ENCODE results near the gene MUC5AC. TPM values are rescaled to one million over a fixed set of nuclear protein-coding genes. Genes with fewer than 3 reads are reported as not detected.

MUC5AC gene
- total RNA-seq, 3 donors from 2014 or later = 0.03 to 0.63 TPM; not detected in 1

GRCh38 chr11:1227551-1228100 lies 69.9 kb downstream of the MUC5AC start:
- Histone ChIP-seq H3K4me1 (ENCODE audit: low read depth) (peaks cover 21% of the 10 kb centered on the region), H3K4me3 (no peak overlapping the region), H3K36me3 (ENCODE audit: low read depth) (no peaks in the 10 kb centered on the region), H3K9me3 (no peaks in the 10 kb centered on the region)
- intact Hi-C loops (cut with DNase I, micrococcal nuclease) = no loop called here
- DNase-seq (peak in 2 of 3 donors; percentile 1 to 22), ATAC-seq (no peak)
- TF ChIP-seq, protein P1, sequence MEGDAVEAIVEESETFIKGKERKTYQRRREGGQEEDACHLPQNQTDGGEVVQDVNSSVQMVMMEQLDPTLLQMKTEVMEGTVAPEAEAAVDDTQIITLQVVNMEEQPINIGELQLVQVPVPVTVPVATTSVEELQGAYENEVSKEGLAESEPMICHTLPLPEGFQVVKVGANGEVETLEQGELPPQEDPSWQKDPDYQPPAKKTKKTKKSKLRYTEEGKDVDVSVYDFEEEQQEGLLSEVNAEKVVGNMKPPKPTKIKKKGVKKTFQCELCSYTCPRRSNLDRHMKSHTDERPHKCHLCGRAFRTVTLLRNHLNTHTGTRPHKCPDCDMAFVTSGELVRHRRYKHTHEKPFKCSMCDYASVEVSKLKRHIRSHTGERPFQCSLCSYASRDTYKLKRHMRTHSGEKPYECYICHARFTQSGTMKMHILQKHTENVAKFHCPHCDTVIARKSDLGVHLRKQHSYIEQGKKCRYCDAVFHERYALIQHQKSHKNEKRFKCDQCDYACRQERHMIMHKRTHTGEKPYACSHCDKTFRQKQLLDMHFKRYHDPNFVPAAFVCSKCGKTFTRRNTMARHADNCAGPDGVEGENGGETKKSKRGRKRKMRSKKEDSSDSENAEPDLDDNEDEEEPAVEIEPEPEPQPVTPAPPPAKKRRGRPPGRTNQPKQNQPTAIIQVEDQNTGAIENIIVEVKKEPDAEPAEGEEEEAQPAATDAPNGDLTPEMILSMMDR (IDR thresholded peaks at IDR 0.05) = no peak

- Histone ChIP-seq H3K9me3 (no peaks in the 10 kb centered on the region), H3K4me3 (no peak overlapping the region), H3K4me1 (ENCODE audit: low read depth) (peaks cover 21% of the 10 kb centered on the region), H3K36me3 (ENCODE audit: low read depth) (no peaks in the 10 kb centered on the region)
- no peak for ATAC-seq
- intact Hi-C loops (cut with DNase I, micrococcal nuclease) = no loop called here
- TF ChIP-seq, protein P1 (IDR thresholded peaks at IDR 0.05) = no peak
- DNase-seq = peak; percentile 7 to 55 (median 44)
Measured at GRCh38 chr11:1228101-1228821, 70.5 kb downstream of the MUC5AC start.

GRCh38 chr11:1228921-1229451 lies 71.2 kb downstream of the MUC5AC start:
- intact Hi-C loops (cut with DNase I, micrococcal nuclease) = no loop called here
- Histone ChIP-seq H3K36me3 (ENCODE audit: low read depth) (no peaks in the 10 kb centered on the region), H3K4me3 (no peak overlapping the region), H3K4me1 (ENCODE audit: low read depth) (peaks cover 25% of the 10 kb centered on the region), H3K9me3 (no peaks in the 10 kb centered on the region)
- peak in 2 of 3 donors; percentile 3 to 37 for DNase-seq
- ATAC-seq = no peak
- TF ChIP-seq, protein P1 (IDR thresholded peaks at IDR 0.05) = no peak

DNA sequence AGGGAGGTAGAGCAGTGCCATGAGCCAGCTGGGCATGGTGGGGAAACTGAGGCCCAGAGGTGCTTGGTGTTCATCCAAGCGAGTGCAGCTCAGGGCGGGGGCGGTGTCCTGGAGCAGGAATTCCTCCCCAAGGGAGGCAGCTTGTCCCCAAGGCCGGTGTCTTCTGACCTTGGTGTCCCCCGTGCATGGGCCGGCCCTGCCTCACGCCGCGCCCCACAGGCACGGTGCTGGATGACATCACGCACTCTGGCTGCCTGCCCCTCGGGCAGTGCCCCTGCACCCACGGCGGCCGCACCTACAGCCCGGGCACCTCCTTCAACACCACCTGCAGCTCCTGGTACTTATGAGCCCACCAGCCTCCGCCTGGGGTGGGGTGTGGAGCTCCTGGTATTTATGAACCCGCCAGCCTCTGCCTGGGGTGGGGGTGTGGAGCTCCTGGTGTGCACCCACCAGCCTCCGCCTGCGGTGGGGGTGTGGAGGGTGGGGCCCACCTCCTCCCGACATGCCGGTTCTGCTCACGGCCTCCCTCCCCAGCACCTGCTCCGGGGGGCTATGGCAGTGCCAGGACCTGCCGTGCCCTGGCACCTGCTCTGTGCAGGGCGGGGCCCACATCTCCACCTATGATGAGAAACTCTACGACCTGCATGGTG lies 71.8 kb downstream of the MUC5AC start:
- Histone ChIP-seq H3K36me3 (ENCODE audit: low read depth) (no peaks in the 10 kb centered on the region), H3K4me1 (ENCODE audit: low read depth) (peaks cover 28% of the 10 kb centered on the region), H3K4me3 (no peak overlapping the region), H3K9me3 (no peaks in the 10 kb centered on the region)
- TF ChIP-seq, protein P1 (IDR thresholded peaks at IDR 0.05) = no peak
- intact Hi-C loops (cut with DNase I, micrococcal nuclease) = no loop called here
- ATAC-seq = peak; percentile 22
- peak; percentile 36 to 71 (median 70) for DNase-seq

GRCh38 chr11:1230121-1230455 lies 72.3 kb downstream of the MUC5AC start:
- H3K36me3 ChIP-seq (ENCODE audit: low read depth) = no peaks in the 10 kb centered on the region
- no peaks in the 10 kb centered on the region for H3K9me3 ChIP-seq
- TF ChIP-seq, protein P1 (IDR thresholded peaks at IDR 0.05) = no peak
- intact Hi-C loops (cut with DNase I, micrococcal nuclease) = no loop called here
- H3K4me3 ChIP-seq = no peak overlapping the region
- DNase-seq = no peak
- peaks cover 32% of the 10 kb centered on the region for H3K4me1 ChIP-seq (ENCODE audit: low read depth)
- ATAC-seq = no peak

Data from mucosa of descending colon (tissue), 3 donors.